ENCODE measurements around the gene STPG3. TPM values are rescaled to one million over a fixed set of nuclear protein-coding genes. Genes with fewer than 3 reads are reported as not detected.
A peak's percentile ranks its signal among the peaks of the same experiment; 100 is the strongest.

STPG3 gene
- total and polyA plus RNA-seq, 2 of the 13 experiments (the other 11 are each of a cell fraction or from before 2014, with no cell fraction given): not detected

DNA sequence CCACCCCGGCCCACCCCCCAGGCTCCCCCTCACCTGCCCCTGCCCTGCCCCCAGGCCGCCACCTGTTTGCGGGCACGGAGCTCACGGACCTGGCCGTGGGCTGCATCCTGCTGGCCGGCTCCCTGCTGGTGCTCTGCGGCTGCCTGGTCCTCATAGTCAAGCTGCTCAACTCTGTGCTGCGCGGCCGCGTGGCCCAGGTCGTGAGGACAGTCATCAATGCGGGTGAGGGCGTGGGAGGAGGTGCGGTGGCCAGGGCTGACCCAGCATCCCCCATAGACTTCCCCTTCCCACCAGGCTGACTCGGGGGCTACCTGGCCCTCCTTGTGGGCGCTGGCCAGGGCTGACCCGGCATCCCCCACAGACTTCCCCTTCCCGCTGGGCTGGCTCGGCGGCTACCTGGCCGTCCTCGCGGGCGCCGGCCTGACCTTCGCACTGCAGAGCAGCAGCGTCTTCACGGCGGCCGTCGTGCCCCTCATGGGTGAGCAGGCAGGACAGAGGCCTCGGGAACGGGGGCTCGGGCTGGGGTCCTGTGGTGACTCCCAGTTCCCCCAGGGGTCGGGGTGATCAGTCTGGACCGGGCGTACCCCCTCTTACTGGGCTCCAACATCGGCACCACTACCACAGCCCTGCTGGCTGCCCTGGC is 16.9 kb upstream of the STPG3 start (continued):
- TF ChIP-seq, protein P1, sequence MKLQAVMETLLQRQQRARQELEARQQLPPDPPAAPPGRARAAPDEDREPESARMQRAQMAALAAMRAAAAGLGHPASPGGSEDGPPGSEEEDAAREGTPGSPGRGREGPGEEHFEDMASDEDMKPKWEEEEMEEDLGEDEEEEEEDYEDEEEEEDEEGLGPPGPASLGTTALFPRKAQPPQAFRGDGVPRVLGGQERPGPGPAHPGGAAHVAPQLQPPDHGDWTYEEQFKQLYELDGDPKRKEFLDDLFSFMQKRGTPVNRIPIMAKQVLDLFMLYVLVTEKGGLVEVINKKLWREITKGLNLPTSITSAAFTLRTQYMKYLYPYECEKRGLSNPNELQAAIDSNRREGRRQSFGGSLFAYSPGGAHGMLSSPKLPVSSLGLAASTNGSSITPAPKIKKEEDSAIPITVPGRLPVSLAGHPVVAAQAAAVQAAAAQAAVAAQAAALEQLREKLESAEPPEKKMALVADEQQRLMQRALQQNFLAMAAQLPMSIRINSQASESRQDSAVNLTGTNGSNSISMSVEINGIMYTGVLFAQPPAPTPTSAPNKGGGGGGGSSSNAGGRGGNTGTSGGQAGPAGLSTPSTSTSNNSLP (IDR thresholded peaks at IDR 0.05; ENCODE audit: low read depth, low read length): no peak
- TF ChIP-seq ZNF619 (CRISPR knock-in tag; IDR thresholded peaks at IDR 0.05) (no peak), KDM4B (CRISPR knock-in tag; IDR thresholded peaks at IDR 0.05) (no peak), ZNF503 (CRISPR knock-in tag; IDR thresholded peaks at IDR 0.05) (no peak), TBL1XR1 (IDR thresholded peaks at IDR 0.05; ENCODE audit: borderline replicate concordance, low read length, partially characterized antibody) (no peak), PATZ1 (CRISPR knock-in tag; IDR thresholded peaks at IDR 0.05) (no peak), ZNF234 (CRISPR knock-in tag; conservative IDR thresholded peaks at IDR 0.05) (no peak), ZNF407 (CRISPR knock-in tag; IDR thresholded peaks at IDR 0.05; ENCODE audit: not compliant biosample characterization) (no peak), ZNF282 (IDR thresholded peaks at IDR 0.05; ENCODE audit: partially characterized antibody) (no peak), IRF9 (CRISPR knock-in tag; IDR thresholded peaks at IDR 0.05; ENCODE audit: borderline replicate concordance) (peak; percentile 28; the same call in 1 of the 2 replicates), ZNF232 (CRISPR knock-in tag; IDR thresholded peaks at IDR 0.05; ENCODE audit: borderline replicate concordance) (no peak), ZNF790 (CRISPR knock-in tag; IDR thresholded peaks at IDR 0.05; ENCODE audit: borderline replicate concordance) (no peak), HNRNPK (IDR thresholded peaks at IDR 0.05; ENCODE audit: low read depth, low read length, poor library complexity, severe bottlenecking) (peak; percentile 30)

All from HepG2 (cell line).